Nephron progenitor cell (in vitro differentiated cells): ENCODE measurements around the gene TSPO.

ENCODE experiments used
- DNase-seq: peaks from one replicate; pipeline ENCODE4 v3.0.0; 2021
- H3K27ac Mint-ChIP-seq: 2 replicates; pipeline ENCODE4 v1.8.0; 2021; ENCODE audit warnings: mild to moderate bottlenecking, moderate library complexity, mixed read lengths
- H3K27me3 Mint-ChIP-seq: 2 replicates; pipeline ENCODE4 v1.8.0; 2021; ENCODE audit warnings: mild to moderate bottlenecking, low read depth, mixed read lengths; ENCODE audit not compliant: poor library complexity
- H3K36me3 Mint-ChIP-seq: 2 replicates; pipeline ENCODE4 v1.8.0; 2021; ENCODE audit warnings: low read depth, mixed read lengths
- H3K4me1 Mint-ChIP-seq: 2 replicates; pipeline ENCODE4 v1.8.0; 2021; ENCODE audit warnings: mixed read lengths
- H3K4me3 Mint-ChIP-seq: 2 replicates; pipeline ENCODE4 v1.8.0; 2021; ENCODE audit warnings: mild to moderate bottlenecking, moderate library complexity, mixed read lengths
- H3K9me3 Mint-ChIP-seq: 2 replicates; pipeline ENCODE4 v1.8.0; 2021; ENCODE audit warnings: mild to moderate bottlenecking, moderate library complexity, mixed read lengths
- TF ChIP-seq, protein P1 (sequence below): fragments of 200-600 bp; sonication (generic); IDR thresholded peaks from 2 replicates; pipeline ENCODE4 v1.5.0; 2021; ENCODE audit warnings: antibody characterized with exemption

Gene TSPO

DNA sequence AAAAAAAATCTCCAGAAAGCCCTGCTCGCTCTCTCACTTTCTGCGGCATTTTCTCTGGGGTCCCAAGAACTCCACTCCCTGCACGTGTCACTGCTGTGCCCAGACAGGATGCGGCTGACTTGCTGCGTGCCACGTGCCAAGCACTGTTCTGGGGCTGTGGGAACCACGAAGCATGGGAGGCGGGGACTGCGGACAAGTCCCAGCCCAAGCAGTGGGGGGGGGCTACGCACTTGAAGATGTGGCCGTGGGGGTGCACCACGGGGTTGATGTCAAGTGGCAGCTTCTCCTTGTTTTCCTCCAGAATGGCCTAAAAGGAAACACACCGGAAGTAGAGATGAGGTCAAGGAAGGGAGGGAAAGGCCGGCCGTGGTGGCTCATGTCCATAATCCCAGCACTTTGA, 24.7 kb downstream of the TSPO start:
- Mint-ChIP-seq H3K27me3 (no peaks in the 10 kb centered on the region), H3K4me1 (no peaks in the 10 kb centered on the region), H3K4me3 (no peak overlapping the region), H3K36me3 (peaks cover 52% of the 10 kb centered on the region), H3K27ac (no peak overlapping the region), H3K9me3 (no peaks in the 10 kb centered on the region)
- TF ChIP-seq, protein P1, sequence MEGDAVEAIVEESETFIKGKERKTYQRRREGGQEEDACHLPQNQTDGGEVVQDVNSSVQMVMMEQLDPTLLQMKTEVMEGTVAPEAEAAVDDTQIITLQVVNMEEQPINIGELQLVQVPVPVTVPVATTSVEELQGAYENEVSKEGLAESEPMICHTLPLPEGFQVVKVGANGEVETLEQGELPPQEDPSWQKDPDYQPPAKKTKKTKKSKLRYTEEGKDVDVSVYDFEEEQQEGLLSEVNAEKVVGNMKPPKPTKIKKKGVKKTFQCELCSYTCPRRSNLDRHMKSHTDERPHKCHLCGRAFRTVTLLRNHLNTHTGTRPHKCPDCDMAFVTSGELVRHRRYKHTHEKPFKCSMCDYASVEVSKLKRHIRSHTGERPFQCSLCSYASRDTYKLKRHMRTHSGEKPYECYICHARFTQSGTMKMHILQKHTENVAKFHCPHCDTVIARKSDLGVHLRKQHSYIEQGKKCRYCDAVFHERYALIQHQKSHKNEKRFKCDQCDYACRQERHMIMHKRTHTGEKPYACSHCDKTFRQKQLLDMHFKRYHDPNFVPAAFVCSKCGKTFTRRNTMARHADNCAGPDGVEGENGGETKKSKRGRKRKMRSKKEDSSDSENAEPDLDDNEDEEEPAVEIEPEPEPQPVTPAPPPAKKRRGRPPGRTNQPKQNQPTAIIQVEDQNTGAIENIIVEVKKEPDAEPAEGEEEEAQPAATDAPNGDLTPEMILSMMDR, result no peak
- no peak for DNase-seq

DNA sequence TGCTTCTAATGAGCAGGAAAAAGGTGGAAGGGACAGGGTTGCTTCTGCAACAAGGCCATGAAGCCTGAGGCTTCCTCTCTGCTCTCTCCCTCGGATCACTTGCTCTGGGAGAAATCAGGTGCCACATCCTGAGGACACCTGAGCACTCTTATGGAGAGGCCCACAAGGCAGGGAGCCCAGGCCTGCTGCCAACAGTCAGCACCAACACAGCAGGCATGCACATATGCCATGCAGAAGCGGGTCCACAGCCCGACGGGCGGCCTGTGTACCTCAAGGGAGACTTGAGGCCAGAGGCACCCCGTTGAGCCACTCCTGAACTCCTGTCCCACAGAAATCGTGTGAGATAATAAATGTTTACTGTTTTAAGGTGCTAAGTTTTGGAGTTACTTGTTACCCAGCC, 26.1 kb downstream of the TSPO start:
- Mint-ChIP-seq H3K4me1 (no peaks in the 10 kb centered on the region), H3K27me3 (no peaks in the 10 kb centered on the region), H3K4me3 (no peak overlapping the region), H3K27ac (no peak overlapping the region), H3K36me3 (peaks cover 58% of the 10 kb centered on the region), H3K9me3 (no peaks in the 10 kb centered on the region)
- no peak for DNase-seq
- TF ChIP-seq, protein P1, result no peak

DNA sequence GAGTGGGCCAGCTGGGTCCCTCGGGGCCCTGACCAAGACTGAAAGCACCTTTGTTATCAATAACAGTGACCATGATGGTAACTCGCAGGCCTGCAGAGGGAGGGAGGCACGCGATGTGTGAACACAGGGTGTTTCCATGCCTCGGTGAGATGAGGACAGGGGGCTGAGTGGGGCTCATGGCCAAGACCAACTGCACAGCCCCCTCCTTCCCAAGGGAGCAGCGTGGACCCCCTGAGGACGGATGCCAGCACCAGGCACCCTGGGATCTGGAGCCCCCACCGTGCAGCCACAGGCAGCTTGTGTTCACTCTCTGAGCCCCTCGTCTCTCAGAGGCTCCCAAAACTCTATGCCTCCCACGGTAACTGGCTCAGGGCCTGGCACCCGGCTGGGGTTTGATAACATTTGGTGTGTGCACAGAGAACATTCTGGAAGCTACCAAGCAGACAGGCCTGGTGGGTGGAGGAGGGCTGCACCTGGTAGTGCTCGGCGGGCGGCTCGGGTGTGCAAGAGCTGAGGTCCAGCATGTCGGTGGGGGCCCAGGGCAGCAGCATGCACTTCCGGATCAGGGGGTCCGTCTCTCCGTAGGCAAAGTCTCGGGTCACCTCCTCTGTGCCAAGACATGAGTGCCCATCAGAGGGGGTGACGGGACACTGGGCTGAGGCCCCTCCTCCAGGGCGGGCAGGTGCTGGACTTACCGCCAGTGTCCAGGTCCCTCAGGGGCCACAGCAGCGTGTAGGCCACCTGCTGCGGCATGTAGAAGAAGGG, 28.0 kb downstream of the TSPO start:
- TF ChIP-seq, protein P1, result no peak

DNA sequence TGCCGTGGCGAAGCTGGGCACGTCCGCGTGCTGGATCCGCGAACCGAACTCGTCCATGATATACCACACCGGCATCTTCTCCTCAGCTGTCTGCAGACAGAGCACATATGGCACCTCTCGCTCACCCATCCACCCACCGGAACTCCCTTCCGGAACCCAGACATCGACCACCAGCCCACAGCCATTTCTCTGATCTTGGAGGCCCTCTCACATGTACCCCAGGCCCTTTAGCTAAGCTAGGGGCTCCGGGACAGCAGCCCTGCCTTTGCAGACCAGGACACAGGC, 28.5 kb downstream of the TSPO start:
- no peaks in the 10 kb centered on the region for H3K27me3 Mint-ChIP-seq
- H3K27ac Mint-ChIP-seq, result no peak overlapping the region
- no peak for DNase-seq
- H3K4me1 Mint-ChIP-seq, result peaks cover 18% of the 10 kb centered on the region
- H3K9me3 Mint-ChIP-seq, result no peaks in the 10 kb centered on the region
- H3K36me3 Mint-ChIP-seq, result peaks cover 57% of the 10 kb centered on the region
- TF ChIP-seq, protein P1, result no peak
- H3K4me3 Mint-ChIP-seq, result no peak overlapping the region

More for the DNA sequence above, 28.0 kb downstream of the TSPO start:
- Mint-ChIP-seq H3K27ac (no peak overlapping the region), H3K27me3 (no peaks in the 10 kb centered on the region), H3K4me3 (no peak overlapping the region), H3K9me3 (no peaks in the 10 kb centered on the region), H3K4me1 (peaks cover 13% of the 10 kb centered on the region), H3K36me3 (peaks cover 53% of the 10 kb centered on the region)
- DNase-seq, result no peak

DNA sequence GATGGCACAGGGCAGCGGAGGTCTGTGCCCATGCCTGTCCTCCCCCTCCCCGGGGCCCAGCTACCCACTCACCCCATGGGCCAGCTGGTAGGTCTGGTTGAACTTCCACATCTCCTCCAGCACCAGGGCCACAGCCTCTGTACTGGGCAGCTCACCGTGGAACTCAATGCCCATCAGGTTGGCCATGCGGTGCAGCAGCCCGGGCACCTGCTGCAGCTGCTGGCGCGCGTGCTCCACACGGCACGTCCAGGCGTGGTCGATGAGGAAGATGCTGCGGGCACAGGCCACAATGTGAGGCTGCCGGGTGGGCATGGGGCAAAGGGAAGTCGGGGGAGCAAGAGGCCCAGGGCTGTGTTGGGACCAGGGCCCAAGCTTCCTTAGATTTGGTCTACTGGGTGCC, 29.3 kb downstream of the TSPO start:
- Mint-ChIP-seq H3K27ac (no peak overlapping the region), H3K36me3 (peaks cover 57% of the 10 kb centered on the region), H3K4me1 (peaks cover 24% of the 10 kb centered on the region), H3K4me3 (no peak overlapping the region), H3K27me3 (no peaks in the 10 kb centered on the region), H3K9me3 (no peaks in the 10 kb centered on the region)
- DNase-seq, result no peak
- TF ChIP-seq, protein P1, result no peak
